HG02885 (cell line): Measurements from ENCODE around the gene PRKAR2B.
"Not testable (repeated sequence)": the region's sequence is repeated elsewhere in the genome, so short reads cannot be mapped to it uniquely, and the experiment has no call there.

Experiments used
- ATAC-seq: cut with Tn5 transposase; IDR thresholded peaks from one replicate; pipeline ENCODE4 v1.9.1; 2021; ENCODE audit warnings: mild to moderate bottlenecking; ENCODE audit not compliant: unreplicated experiment, poor library complexity

Gene PRKAR2B

DNA sequence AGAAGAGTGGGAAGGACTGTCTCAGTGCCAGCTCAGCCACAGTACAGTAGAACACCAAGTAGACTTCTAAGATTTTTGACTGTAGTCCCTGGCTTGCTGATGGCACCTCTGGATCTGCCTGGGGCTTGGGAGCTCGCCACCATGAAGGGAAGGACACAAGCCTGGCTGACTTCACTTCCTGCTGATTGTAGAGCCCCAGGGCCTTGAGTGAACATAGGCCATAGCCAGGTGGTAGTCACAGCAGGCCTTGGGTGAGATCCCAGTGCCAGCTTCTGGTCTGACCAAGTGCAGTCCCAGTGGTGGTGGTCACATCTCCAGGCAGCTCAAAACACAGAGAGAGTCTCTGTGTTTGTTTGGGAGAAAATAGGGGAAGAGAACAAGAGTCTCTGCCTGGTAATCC is 66.7 kb downstream of the PRKAR2B start:
- ATAC-seq = no peak

DNA sequence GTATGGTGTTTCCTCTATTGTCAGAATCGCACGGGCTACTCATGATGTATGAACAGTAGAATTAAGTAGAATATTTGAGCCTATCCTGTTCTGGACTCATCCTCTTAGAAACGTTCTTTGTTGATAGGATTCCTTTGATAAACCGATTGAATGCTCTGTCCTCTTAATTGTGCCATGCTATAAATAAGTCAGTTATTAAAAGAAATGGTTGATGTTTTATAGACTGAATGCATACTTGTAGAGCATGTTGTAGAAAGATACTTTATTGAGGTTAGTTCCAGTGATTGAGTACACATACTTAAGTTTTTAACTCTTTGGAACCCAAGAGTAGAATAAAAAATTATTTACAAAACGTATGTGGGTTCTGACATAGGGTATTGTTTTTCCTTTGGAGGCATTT is 69.4 kb downstream of the PRKAR2B start:
- no peak for ATAC-seq

DNA sequence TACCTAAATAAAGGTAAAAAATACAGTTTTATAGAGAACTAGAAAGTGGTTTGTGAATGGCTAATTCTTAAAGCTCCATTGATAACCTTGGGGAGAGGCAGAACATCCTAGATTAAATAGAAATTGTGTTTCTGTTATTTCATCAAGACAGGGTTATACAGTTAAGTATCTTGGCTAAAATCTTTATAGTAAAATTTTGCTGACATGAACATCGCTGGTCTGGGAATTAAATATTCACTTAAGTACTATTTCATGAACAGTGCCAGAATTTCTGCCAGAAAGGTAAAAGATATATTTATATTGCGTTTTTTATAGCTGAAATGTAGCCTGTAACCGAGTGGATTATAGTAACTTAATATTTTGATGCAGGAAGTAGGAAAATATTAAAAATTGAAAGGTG is 70.6 kb downstream of the PRKAR2B start:
- no peak for ATAC-seq

DNA sequence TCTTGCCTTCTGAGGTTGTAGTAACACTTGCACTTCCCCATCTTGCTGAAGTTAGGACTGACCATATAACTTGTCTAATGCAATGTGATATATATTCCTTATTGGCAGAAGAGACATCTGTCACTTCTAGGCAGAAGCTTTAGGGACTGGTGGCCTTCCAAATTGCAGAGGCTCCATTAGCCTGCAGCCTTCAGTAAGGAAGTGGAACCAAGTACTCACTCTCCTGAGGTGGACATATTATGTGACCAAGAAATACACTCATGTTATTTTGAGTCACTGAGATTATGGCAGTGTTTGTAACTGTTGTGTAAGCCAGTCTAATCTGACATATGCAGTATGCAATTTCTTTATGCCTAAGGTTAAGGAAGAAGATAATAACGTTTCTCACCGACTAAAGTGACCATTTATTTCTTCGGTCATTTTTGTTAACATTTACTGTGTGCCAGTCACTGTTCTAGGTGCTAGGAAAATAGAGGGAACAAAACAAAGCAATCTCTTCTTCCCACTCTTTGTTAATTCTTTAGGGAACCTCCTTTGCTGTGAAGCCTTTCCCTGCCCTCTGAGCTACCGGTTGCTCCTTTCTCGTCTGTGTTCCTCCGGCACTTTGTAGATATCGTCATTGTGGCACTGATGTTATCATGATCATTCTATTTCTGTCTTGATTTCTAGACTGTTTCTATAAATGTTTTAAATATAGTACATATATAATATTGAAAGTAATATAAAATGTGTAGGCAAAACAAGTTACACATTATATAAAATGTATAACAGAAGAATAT is 71.4 kb downstream of the PRKAR2B start:
- ATAC-seq = no peak

- no peak for ATAC-seq
These were observed 73.8 kb downstream of the PRKAR2B start for GRCh38 chr7:107118109-107118900.

- ATAC-seq = no peak
These were observed 75.0 kb downstream of the PRKAR2B start for GRCh38 chr7:107119376-107120105.

DNA sequence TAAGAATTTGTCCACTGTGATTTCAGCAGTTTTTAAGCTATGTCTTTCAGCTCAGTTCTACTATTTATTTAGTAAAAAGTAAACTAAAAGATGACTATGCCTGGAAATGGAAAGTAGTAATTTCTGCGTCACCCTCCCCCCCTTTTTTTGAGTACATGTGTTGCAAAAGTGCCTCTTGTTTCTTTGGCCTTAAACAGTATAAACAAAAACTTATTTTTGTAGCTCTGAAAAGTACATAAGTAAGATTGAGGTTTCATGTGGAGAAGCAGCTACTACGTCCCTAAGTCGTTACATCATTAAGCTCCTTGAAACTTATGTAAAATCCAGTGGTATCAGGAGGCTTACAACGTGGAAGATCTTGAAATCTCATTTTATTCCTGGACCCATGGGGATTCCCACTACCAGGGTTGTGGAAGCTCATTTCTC is 78.0 kb downstream of the PRKAR2B start:
- no peak for ATAC-seq

- no peak for ATAC-seq
These were observed 78.9 kb downstream of the PRKAR2B start for GRCh38 chr7:107123392-107123791.

- ATAC-seq = no peak
These were observed 81.0 kb downstream of the PRKAR2B start for GRCh38 chr7:107125475-107125874.

GRCh38 chr7:107128217-107128616 is 83.7 kb downstream of the PRKAR2B start:
- no peak for ATAC-seq

DNA sequence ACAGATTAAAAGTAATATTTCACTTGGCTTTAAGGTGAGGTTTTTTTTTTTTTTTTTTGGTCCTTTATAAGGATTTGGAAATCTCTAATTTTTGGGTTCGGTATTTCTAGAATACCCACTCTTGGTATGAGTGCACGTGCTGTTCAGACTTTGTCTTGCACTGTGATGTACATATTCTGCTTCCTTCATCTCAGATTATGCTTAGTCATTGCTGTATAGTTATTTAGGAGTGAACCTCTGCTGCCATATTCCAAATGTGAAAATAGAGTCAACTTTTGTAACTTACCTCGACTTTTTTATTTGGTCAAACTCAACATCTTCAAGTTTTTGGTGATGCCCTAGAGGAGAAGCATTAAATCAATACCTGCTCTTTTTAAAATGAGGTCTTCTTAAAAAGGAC is 84.2 kb downstream of the PRKAR2B start:
- ATAC-seq = no peak

GRCh38 chr7:107130487-107131220 is 86.1 kb downstream of the PRKAR2B start:
- ATAC-seq = no peak

DNA sequence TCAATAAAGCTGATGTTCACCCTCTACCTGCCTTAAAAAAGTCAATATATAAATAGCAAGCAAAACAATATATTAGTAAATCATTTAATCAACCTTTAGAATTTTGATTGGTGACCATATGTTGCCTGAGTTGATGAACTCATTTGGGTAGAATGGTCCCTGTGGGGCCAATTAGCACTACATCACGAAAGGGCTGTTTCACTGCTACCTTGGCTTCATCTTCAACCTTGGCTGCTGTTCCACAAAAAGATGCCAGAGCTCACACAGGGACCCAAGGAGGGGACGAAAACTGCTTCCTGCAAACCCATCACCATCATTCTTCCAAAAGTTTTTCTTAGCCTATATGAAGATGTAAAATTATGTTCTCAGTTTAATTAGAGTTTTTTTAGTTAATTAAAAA is 88.9 kb downstream of the PRKAR2B start:
- ATAC-seq = no peak

- ATAC-seq = no peak
These were observed 94.4 kb downstream of the PRKAR2B start for GRCh38 chr7:107138696-107139420.

DNA sequence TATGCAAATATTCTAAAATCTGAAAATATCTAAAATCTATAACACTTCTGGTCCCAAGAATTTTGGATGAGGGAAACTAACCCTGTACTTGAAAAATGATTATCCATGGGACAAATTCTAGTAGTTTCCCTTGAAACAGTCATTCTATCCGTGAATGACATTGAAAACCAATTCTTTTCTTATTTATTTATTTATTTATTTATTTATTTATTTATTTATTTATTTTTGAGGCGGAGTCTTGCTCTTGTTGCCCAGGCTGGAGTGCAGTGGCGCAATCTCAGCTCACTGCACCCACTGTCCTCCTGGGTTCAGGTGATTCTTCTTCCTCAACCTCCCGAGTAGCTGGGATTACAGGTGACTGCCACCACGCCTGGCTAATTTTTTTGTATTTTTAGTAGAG is 99.4 kb downstream of the PRKAR2B start:
- not testable (repeated sequence) for ATAC-seq

DNA sequence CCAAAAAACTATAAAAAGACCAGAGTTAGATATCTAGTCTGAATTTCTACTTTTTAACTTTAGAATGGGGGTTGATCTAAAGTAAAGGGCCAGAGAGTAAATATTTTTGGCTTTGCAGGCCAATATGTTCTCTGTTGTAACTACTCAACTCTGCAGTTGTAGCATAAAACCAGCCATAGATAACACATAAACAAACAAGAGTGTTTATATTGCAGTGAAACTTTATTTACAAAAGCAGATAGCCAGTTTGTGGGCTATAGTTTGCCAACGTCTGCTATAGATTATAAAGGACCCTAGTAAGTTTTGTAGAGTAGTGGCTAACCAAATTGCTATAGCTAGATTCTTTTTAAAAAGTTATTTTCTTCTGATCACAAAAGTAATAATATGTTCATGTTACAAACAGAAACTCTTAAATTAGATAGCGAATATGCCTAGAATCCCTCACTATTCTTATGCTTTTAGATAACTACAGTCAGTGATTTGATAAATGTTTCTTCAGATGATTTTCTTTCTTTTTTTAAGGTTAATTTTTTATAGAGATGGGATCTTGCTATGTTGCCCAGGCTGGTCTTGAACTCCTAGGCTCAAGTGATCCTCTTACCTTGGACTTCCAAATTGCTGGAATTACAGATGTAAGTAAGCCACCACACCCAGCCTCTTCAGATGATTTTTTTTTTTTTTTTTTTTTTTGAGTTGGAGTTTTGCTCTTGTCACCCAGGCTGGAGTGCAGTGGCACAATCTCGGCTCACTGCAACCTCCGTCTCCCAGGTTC is 100.7 kb downstream of the PRKAR2B start:
- ATAC-seq = no peak

- ATAC-seq = no peak
These were observed 103.2 kb downstream of the PRKAR2B start for GRCh38 chr7:107147464-107148393.

DNA sequence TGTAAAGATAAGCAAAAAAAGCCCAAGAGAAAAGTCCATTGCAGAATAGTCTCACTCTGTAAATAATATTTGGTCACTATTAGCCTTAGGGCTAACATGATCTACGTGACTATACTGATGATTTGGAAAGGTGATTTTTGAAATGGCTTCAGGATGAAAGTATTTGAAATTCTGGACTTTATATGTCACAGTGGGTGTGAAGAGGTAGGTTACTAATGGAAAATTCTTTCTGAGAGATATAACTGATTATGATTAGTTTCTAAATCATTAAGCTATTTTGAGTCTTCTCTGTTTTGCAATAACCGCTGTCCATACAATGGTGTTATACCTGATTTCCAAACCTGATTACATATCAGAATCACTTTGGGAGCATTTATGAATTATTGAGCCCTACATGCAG is 104.2 kb downstream of the PRKAR2B start:
- ATAC-seq = no peak
